GM23338 (cell line): Measurements from ENCODE around the gene PBOV1. TPM values are rescaled to one million over a fixed set of nuclear protein-coding genes. Genes with fewer than 3 reads are reported as not detected.

Experiments
- ATAC-seq: fragments of 200-7000 bp; cut with Tn5 transposase; 3 replicates; pipeline ENCODE4 v1.9.1; 2020
- DNase-seq: peaks from one replicate; pipeline ENCODE4 v3.0.0-alpha.2; 2015; ENCODE audit warnings: low spot score
- H2AFZ ChIP-seq: fragments of 200-600 bp; sonication (generic); 2 replicates; pipeline ENCODE4 v1.8.0; 2016; ENCODE audit warnings: antibody characterized with exemption, mild to moderate bottlenecking, moderate library complexity
- H3F3A ChIP-seq: fragments of 200-600 bp; sonication (generic); replicated peaks from 2 replicates; pipeline ENCODE4 v1.8.0; 2017; ENCODE audit warnings: antibody characterized with exemption, mixed run types, low read depth
- H3K27ac ChIP-seq: fragments of 200-600 bp; sonication (generic); 2 replicates; pipeline ENCODE4 v1.6.1; 2016; ENCODE audit warnings: low read depth
- H3K27me3 ChIP-seq: fragments of 200-600 bp; sonication (generic); 2 replicates; pipeline ENCODE4 v1.8.0; 2016; ENCODE audit warnings: mild to moderate bottlenecking, mixed run types, moderate library complexity; ENCODE audit not compliant: insufficient read depth
- H3K36me3 ChIP-seq: fragments of 200-600 bp; sonication (generic); 2 replicates; pipeline ENCODE4 v1.8.0; 2016; ENCODE audit warnings: mild to moderate bottlenecking; ENCODE audit not compliant: insufficient read depth
- H3K4me1 ChIP-seq: fragments of 200-600 bp; sonication (generic); 2 replicates; pipeline ENCODE4 v1.8.0; 2016; ENCODE audit warnings: mild to moderate bottlenecking, moderate library complexity; ENCODE audit not compliant: insufficient read depth
- H3K4me2 ChIP-seq: fragments of 200-600 bp; sonication (generic); 2 replicates; pipeline ENCODE4 v1.7.1; 2017; ENCODE audit warnings: mixed run types
- H3K4me3 ChIP-seq: fragments of 200-600 bp; sonication (generic); 2 replicates; pipeline ENCODE4 v1.6.1; 2016; ENCODE audit warnings: mixed run types
- H3K79me2 ChIP-seq: fragments of 200-600 bp; sonication (generic); replicated peaks from 2 replicates; pipeline ENCODE4 v1.8.0; 2017; ENCODE audit warnings: mild to moderate bottlenecking; ENCODE audit not compliant: insufficient read depth
- H3K9me2 ChIP-seq: fragments of 200-600 bp; sonication (generic); 2 replicates; pipeline ENCODE4 v1.8.0; 2017; ENCODE audit not compliant: insufficient read depth
- H4K20me1 ChIP-seq: fragments of 200-600 bp; sonication (generic); replicated peaks from 2 replicates; pipeline ENCODE4 v1.8.0; 2017; ENCODE audit warnings: mild to moderate bottlenecking; ENCODE audit not compliant: insufficient read depth
- H3K27ac Mint-ChIP-seq: 2 replicates; pipeline ENCODE4 v1.8.0; 2020; ENCODE audit warnings: inconsistent platforms, mild to moderate bottlenecking, moderate library complexity, mixed read lengths
- H3K27me3 Mint-ChIP-seq: 3 replicates; pipeline ENCODE4 v1.8.0; 2022; ENCODE audit warnings: low read depth, mild to moderate bottlenecking, moderate library complexity, mixed read lengths, inconsistent platforms; ENCODE audit not compliant: insufficient read depth, poor library complexity
- H3K36me3 Mint-ChIP-seq: 3 replicates; pipeline ENCODE4 v1.8.0; 2021; ENCODE audit warnings: low read depth, mild to moderate bottlenecking, inconsistent platforms, moderate library complexity, mixed read lengths
- H3K4me1 Mint-ChIP-seq: 3 replicates; pipeline ENCODE4 v1.8.0; 2020; ENCODE audit warnings: mild to moderate bottlenecking, inconsistent platforms, mixed read lengths
- H3K4me3 Mint-ChIP-seq: 3 replicates; pipeline ENCODE4 v1.8.0; 2021; ENCODE audit warnings: moderate library complexity, mild to moderate bottlenecking, inconsistent platforms, mixed read lengths
- H3K9me3 Mint-ChIP-seq: 3 replicates; pipeline ENCODE4 v1.8.0; 2020; ENCODE audit warnings: moderate library complexity, mild to moderate bottlenecking, inconsistent platforms, mixed read lengths
- CREB1 ChIP-seq: fragments of 250-450 bp; sonication (Bioruptor Pico); IDR thresholded peaks from 2 replicates; pipeline ENCODE4 v1.5.0; 2020; ENCODE audit warnings: low read depth, mild to moderate bottlenecking, moderate library complexity
- EZH2 ChIP-seq: fragments of 200-600 bp; sonication (generic); IDR thresholded peaks from one replicate; pipeline ENCODE4 v1.8.0; 2017; ENCODE audit warnings: antibody characterized with exemption, mild to moderate bottlenecking, low read depth; ENCODE audit not compliant: unreplicated experiment
- EZH2phosphoT487 ChIP-seq: fragments of 200-600 bp; sonication (generic); IDR thresholded peaks from one replicate; pipeline ENCODE4 v1.8.1; 2018; ENCODE audit warnings: antibody characterized with exemption; ENCODE audit not compliant: unreplicated experiment
- JUNB ChIP-seq: IDR thresholded peaks from one replicate; pipeline ENCODE4 v1.6.1; 2016; ENCODE audit warnings: antibody characterized with exemption; ENCODE audit not compliant: unreplicated experiment
- NANOG ChIP-seq: IDR thresholded peaks from 2 replicates; pipeline ENCODE4 v1.6.1; 2016; ENCODE audit warnings: antibody characterized with exemption, borderline replicate concordance
- POLR2AphosphoS5 ChIP-seq: IDR thresholded peaks from 2 replicates; pipeline ENCODE4 v1.6.1; 2016; ENCODE audit warnings: antibody characterized with exemption, low read depth
- REST ChIP-seq: IDR thresholded peaks from one replicate; pipeline ENCODE4 v1.6.1; 2018; ENCODE audit warnings: antibody characterized with exemption; ENCODE audit not compliant: unreplicated experiment
- ZNF114 ChIP-seq: fragments of 250-450 bp; sonication (Bioruptor Pico); IDR thresholded peaks from 2 replicates; pipeline ENCODE4 v1.5.0; 2020; ENCODE audit warnings: mild to moderate bottlenecking, moderate library complexity
- ZNF331 ChIP-seq: fragments of 250-450 bp; sonication (Bioruptor Pico); IDR thresholded peaks from 2 replicates; pipeline ENCODE4 v1.5.0; 2020; ENCODE audit warnings: low read depth, mild to moderate bottlenecking, moderate library complexity
- ZNF462 ChIP-seq: fragments of 250-450 bp; sonication (Bioruptor Pico); IDR thresholded peaks from 2 replicates; pipeline ENCODE4 v1.5.0; 2020; ENCODE audit warnings: mild to moderate bottlenecking, moderate library complexity
- polyA plus RNA-seq: library from polyadenylated mRNA; unstranded; fragments of >200 nt; fragmentation: Nextera tagmentation; extraction: Ambion mirVana; gene quantifications from 2 replicates; pipeline ENCODE4 v1.2.1, GENCODE V29; 2016
- total RNA-seq: library from RNA; depleted of rRNA; stranded (reverse); fragments of >200 nt; shearing (Covaris generic); gene quantifications from 2 replicates; pipeline ENCODE4 v1.2.3, GENCODE V29; 2014
- TF ChIP-seq, protein P1 (sequence below): IDR thresholded peaks from 2 replicates; pipeline ENCODE4 v1.6.1; 2016; ENCODE audit warnings: antibody characterized with exemption
- TF ChIP-seq, protein P2 (sequence below), 2 experiments: fragments of 200-600 bp in 1 of 2; sonication (generic) in 1 of 2; conservative IDR thresholded peaks; 2 replicates each; pipeline versions ENCODE4 v1.5.1 to v1.6.1; 2016 to 2017; ENCODE audit warnings: antibody characterized with exemption in 2 of 2, low read depth in 2 of 2, mild to moderate bottlenecking in 2 of 2, moderate library complexity in 1 of 2

PBOV1 gene
- total and polyA plus RNA-seq, 2 experiments from 2014 or later: not detected

DNA sequence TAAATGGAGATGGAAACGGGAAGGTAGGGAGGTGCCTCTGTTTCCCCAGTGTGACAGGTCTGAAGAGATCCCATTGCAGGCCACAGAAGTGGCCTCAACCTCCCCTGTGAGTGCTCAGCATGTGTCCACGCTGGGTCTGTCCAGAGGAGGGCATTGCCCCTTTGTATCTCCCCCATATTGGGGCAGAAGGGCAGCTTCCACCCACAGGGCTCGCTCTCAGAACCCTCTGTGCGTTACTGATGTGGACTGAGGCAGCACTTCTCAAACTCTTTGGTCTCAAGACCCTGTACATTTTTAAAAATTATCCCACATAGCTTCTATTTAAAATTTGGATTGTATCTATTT, 34.5 kb downstream of the PBOV1 start:
- Histone ChIP-seq H3K9me2 (peaks cover 8% of the 10 kb centered on the region; the same call in 1 of the 2 replicates), H3K27me3 (no peaks in the 10 kb centered on the region), H4K20me1 (no peaks in the 10 kb centered on the region), H3K4me2 (peak overlapping the region; percentile 53; the same call in 1 of the 2 replicates), H3K4me1 (peaks cover 42% of the 10 kb centered on the region), H3K4me3 (no peak overlapping the region; the same call in 1 of the 2 replicates), H3K27ac (peak overlapping the region; percentile 87), H2AFZ (no peak overlapping the region), H3K79me2 (peaks cover 3% of the 10 kb centered on the region), H3K36me3 (no peaks in the 10 kb centered on the region), H3F3A (no peaks in the 10 kb centered on the region)
- Mint-ChIP-seq H3K9me3 (no peaks in the 10 kb centered on the region), H3K4me1 (peaks cover 39% of the 10 kb centered on the region), H3K4me3 (no peak overlapping the region), H3K36me3 (peaks cover 12% of the 10 kb centered on the region; the same call in 1 of the 3 replicates), H3K27ac (no peak overlapping the region), H3K27me3 (peaks cover 7% of the 10 kb centered on the region)
- no peak for ATAC-seq
- DNase-seq: no peak
- no peak for TF ChIP-seq NANOG
- TF ChIP-seq ZNF331 (CRISPR knock-in tag): no peak
- TF ChIP-seq ZNF114 (CRISPR knock-in tag): no peak
- no peak for TF ChIP-seq REST
- no peak for TF ChIP-seq EZH2
- no peak for TF ChIP-seq POLR2AphosphoS5
- TF ChIP-seq, protein P1, sequence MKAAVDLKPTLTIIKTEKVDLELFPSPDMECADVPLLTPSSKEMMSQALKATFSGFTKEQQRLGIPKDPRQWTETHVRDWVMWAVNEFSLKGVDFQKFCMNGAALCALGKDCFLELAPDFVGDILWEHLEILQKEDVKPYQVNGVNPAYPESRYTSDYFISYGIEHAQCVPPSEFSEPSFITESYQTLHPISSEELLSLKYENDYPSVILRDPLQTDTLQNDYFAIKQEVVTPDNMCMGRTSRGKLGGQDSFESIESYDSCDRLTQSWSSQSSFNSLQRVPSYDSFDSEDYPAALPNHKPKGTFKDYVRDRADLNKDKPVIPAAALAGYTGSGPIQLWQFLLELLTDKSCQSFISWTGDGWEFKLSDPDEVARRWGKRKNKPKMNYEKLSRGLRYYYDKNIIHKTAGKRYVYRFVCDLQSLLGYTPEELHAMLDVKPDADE: no peak
- TF ChIP-seq JUNB: no peak
- no peak for TF ChIP-seq ZNF462 (CRISPR knock-in tag)
- TF ChIP-seq, protein P2, sequence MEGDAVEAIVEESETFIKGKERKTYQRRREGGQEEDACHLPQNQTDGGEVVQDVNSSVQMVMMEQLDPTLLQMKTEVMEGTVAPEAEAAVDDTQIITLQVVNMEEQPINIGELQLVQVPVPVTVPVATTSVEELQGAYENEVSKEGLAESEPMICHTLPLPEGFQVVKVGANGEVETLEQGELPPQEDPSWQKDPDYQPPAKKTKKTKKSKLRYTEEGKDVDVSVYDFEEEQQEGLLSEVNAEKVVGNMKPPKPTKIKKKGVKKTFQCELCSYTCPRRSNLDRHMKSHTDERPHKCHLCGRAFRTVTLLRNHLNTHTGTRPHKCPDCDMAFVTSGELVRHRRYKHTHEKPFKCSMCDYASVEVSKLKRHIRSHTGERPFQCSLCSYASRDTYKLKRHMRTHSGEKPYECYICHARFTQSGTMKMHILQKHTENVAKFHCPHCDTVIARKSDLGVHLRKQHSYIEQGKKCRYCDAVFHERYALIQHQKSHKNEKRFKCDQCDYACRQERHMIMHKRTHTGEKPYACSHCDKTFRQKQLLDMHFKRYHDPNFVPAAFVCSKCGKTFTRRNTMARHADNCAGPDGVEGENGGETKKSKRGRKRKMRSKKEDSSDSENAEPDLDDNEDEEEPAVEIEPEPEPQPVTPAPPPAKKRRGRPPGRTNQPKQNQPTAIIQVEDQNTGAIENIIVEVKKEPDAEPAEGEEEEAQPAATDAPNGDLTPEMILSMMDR (conservative IDR thresholded peaks at IDR 0.05; ENCODE audit: low read depth in 2 of 2): no peak
- no peak for TF ChIP-seq CREB1 (CRISPR knock-in tag)
- TF ChIP-seq EZH2phosphoT487: no peak
